Fibroblast of skin of right biceps (primary cell): ENCODE measurements around the gene RAB6B.

Source experiments
- DNase-seq: peaks from one replicate; pipeline ENCODE4 v3.0.0-alpha.2; 2013

The RAB6B gene

DNA sequence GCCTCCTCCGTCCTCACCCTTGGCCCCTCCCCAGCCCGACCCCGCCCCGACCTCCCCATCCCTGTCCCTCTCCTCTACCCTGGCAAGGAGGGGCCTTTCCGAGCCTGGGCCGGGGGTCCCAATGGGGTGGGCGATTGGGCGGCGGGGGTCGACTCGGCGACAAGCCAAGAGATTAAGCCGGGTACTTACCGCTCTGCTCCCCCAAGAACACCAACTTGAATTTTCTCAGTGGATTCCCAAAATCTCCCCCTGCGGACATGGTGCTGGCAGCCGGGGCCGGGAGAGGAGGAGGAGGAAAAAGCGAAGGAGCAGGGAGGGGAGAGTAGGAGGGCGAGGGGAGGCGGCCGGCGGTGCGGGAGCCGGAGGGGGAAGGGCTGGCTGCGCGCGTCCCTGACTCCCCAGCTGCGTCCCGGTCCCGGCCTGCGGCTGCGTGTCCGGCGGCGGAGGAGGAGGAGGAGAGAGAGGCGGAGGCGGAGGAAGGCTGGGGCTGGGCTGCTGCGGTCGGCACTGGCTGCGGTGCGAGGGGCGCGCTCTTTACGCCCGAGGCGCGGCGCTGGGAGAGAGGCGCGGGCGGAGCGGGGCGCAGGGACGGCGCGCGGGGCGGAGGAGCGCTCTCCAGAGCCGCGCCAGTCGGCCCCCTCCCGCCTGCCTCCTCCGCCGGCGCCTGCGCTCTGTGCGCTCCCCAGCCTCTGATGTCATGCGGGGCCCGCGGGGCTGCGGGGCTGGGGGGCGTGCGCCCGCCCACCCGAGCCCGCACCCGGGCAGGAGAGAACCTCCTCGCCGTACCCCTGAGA lies at the start of gene RAB6B:
Gene RAB6B (minus strand): TSS at position 675 of the 794 bp plus-strand sequence. CDS start 416 bp downstream, at position 259.
- DNase-seq, result peak; percentile 46

DNA sequence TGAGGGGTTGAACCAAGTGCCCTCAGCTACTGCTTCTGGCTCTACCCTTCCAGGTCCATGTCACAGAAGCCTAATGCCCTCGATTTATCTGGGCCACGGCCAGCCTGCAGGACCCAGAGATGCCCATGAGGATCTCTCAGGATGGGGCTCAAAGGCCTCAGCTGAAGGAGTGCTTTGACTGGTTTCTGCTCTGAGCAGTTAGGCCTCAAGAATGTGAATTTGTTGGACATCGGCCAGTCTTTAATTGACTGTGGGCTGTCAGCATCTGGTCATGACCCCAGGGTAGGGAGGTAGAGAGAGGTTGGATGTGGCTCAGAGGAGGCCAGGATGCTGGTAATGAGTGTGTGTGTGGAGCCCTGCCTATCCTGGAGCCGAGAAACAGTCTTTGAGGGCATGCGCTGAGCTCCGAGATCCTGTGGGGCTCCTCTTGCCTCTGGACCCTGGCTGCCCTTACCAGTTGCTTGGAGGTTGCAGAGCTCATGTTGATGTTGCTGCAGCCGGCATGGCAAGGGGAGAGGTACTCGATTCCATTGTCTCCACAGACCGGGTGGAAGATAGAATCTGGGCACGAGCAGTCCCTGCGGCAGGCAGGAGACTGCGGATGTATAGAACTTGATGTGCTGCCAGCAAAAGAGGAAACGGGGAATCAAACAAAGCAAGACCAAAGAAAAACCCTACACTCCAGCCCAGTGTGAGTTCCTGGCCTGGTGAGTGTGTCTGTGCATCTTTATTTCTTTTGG lies 49.1 kb upstream of the RAB6B start:
- DNase-seq, result peak; percentile 96

DNA sequence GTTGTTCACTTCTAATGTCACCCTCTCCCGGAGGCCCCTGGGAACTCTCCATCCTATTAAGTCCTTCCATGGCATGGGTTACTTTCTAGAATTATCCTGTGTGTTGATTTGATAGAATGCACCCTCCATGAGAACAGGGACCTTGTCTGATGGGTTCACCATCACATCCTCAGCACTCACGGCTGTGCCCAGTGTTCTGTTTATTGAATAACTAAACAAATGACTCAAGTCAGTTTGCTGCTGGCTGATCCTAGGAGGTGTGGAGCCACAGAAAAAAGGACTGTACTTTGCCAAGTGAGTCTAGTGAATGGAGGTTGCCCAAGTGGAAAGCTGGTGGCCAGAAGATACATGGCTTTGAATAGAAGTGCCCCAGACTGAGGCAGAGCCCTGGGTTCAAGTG lies 48.5 kb upstream of the RAB6B start:
- DNase-seq, result peak; percentile 50

DNA sequence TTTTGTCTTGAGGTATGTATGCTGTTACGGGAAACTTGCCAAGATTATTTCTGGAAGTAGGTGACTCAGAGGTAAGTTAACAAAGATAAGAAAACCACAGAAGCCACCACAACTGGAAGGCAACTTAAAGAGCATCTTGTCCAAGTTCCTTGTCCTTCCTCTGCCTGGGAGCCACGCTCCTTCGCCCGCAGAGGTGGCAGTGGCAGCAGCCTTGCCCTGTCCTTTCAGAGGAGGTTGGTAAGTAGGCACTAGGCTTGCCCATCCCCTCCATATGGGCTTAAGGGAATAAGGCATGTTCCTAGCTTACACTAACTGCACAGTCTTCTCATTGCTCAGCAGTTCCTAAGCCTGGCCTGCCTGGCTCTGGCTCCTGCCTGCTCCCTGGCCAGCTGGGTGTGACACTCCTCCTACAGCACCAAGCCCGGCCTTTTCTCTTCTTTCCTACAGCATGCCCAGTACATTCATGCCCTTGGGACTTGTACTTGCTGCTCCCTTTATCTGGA lies 48.0 kb upstream of the RAB6B start:
- peak; percentile 96 for DNase-seq

DNA sequence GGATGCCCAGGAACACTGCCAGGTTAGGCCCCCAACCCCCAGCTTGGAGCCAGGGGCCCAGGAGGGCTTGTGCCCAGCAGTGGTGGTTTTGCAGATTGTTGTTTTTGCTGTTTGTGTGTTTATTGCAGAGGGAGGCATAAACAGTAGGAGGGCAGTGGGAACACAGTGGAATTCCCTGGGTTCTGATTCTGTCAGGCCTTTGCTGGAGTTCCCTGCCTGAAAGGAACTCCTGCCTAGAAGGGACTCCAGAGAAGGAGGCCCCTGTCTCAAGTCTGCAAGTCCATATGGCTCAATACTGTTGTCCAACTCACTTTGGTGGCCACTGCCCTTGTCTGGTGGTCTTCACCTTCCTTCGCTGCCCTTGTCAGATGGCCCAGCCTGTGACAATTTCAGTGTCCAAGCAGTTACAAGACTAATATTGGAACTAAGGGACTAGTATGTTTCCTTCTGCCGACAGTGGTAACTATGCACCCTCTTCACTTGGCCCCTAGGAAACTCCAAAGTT lies 47.4 kb upstream of the RAB6B start:
- no peak for DNase-seq

DNA sequence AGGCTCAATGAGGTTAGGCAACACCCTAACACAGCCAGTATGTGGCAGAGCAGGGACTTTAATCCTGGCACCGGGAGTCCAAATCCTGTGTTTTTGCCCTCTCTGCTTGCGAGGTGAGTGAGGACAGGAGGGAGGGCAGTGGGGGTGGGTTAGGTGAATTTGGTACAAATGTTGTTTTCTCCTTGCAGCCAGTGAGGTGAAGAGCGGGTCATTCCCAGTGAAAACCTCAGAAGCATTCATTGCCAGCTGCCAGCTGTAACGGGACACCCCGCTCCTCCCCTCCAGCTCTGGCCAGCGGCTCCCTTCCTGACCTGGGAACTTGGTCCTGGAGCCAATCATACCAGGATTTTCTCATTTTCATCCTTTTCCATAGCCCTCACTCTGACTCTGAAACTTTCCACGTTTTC lies 45.7 kb upstream of the RAB6B start:
- DNase-seq, result peak; percentile 39

DNA sequence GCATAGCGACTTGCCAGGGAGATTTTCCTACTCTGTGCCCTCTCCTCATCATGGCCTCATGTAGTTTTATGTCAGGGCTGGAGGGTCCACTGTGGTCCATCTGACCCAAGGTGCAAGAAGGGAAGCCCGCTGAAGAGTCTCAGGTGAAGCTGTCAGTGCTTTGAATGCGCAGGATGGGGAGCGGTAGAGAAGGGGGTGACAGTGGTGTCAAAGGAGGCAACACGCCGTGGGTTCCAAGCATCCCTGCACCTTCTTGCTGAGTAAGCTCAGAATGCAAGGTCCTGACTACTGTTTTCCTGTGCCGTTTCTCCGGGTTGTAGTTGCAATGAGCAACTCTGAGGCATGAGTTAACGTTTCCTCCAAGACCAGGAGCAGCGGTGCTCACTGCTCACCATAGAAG lies 44.9 kb upstream of the RAB6B start:
- no peak for DNase-seq

DNA sequence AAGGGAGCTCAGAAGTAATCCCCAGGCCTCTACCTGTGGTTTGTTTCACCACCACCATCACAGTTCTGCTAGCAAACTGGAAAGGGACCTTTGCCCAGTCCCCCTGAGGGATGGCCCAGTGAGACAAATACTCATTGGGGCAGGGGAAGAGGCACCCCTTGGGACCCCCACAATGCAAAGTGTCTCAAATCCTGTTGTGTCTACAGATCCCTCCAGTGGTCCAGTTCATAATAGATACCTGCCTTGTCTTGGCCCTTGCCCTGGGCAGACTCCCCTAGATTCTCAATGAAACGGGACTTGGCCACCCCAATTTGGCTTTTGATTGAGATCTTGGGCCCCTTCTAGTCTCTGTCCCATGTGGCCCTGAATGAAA lies 43.8 kb upstream of the RAB6B start:
- DNase-seq, result no peak

DNA sequence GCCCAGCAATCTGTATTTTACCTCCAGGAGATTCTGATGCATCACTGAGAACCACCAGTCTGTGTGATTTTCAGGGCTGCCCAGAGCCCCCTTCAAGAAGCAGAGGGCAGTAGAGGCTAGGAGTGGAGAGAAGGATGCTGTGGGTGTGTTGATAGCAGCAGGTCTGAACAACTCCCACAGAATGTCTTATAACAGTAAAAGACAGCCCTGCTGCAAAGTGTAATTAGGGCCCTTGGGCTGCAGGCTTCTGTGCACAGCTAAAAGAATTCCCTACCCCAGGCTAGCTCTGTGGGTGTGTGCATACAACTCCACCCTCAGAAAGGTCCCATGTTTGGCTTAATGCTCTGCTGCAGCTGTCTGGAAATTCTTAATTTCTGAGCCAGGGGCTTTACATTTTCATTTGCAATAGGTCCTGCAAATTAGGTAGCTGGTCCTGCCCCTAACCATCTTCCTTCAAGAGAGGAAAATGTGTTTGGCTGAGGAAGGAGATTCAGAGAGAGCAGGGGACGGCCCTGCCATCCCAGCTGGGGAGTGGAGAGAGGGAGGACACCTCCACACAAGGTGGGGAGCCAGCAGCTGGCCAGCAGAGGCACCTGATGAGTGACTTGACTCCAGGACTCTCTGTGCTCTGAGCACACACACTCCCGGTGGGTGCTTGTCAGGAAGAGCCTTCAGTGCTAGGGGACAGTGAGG lies 43.2 kb upstream of the RAB6B start:
- no peak for DNase-seq

DNA sequence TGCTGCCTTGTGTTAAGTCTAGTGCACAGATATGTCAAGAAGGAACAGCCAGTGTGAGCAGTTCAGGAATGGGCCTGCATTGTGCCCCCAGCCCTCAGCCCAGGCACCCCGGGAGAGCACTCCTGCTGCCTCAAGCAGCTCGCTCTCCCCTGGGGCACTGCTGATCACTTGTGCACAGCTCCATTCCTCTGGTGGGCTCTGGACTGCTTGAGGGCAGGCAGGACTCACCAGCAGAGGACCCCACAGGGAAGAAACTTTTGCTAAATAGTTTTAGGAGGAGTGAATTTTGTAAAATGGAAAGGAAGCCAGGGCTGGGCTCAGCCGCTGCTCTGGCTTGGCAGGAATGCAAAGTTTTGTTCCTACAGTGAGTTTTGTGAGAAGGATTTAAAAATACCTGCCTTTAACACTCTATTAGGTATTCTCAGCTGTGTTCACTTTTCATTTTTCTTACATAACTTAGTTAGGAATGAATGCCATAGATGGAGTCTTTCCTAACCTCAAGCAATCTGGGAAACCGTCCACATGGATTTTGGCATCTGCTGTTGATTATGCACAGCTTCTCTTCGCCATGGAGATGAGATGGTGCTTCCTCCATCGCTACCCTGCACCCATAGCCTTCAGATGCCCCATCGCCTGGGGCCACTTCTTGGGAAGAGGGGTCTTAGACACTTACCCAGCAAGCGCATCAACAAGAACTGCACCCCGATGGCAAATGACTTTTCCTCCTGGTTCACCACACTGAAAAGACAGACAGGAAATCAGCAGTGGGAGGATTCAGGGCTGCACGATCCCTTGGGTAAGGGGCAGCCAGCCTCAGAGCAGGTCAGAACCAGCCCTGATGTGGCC lies 42.3 kb upstream of the RAB6B start:
- peak; percentile 91 for DNase-seq

DNA sequence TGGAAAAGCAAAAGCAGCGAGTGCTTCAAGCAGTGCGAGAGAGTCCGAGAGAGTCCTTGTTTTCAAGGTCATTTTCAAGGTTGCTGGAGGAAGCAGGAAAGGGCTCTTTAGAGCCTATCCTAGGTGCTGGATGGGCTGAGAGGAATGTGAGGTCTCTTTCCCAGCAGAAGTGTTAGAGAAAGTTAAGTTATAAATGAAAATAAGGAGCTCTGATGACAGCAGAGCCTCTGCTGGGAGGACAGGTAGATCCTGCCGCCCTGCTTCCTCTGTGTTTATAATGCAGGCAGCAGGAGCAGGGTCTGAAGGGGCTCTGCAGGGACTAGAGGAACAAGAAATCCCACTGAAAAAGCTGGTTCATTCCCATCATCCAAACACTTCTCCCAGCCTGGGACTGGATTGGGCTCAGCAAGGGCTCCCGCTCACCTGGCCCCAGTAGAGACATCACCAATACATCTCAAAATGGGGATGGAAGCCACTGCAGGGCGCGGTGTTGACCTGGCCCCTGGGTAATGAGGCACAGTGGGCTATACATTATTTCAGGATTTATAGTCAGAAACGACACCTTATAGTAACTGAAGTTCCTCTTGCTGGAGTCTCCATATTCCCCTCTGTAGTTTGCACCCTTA lies 41.5 kb upstream of the RAB6B start:
- no peak for DNase-seq

DNA sequence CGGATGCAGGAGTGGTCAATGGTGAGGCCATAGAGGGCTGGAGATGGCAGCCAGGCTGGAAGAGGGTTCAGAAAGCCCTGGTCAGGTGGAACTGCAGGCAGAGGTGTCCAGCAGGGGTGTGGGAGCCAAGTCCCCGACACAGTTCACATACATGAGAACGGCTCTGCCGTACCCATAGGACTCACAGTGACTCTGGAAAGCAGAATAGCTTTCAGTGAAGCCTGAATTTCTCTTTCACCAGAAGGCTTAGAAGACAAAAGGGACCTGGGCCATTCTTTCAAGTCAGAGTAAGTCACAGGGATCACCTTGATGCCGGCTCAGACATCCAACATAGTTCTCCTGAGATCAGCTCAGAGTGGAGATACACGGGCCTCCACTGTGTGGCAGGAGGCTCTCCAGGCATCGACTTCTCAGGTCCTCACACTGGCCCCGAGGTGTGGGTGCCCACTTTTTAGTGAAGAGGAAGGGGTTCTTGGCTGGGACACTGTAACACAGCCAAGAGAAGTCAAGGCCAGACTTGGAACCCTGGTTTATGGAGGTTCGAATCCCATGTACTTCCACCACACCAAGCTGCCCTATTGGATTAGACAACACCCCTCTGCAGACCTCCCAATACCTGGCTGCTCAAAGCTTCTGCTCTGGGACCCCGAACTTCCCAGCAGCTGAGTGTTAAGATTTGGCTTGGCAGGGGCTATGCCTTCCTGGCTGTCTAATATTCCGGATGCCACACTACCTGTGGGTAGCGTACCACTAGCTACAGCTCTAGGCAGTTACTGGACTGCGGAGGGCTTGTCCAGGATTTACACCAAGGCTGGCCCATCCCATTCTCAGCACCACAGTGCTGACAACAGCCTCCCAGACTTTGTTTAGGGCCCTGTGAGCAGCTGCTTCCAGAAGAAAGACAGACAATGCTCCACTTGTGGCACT lies 40.4 kb upstream of the RAB6B start:
- DNase-seq, result no peak

DNA sequence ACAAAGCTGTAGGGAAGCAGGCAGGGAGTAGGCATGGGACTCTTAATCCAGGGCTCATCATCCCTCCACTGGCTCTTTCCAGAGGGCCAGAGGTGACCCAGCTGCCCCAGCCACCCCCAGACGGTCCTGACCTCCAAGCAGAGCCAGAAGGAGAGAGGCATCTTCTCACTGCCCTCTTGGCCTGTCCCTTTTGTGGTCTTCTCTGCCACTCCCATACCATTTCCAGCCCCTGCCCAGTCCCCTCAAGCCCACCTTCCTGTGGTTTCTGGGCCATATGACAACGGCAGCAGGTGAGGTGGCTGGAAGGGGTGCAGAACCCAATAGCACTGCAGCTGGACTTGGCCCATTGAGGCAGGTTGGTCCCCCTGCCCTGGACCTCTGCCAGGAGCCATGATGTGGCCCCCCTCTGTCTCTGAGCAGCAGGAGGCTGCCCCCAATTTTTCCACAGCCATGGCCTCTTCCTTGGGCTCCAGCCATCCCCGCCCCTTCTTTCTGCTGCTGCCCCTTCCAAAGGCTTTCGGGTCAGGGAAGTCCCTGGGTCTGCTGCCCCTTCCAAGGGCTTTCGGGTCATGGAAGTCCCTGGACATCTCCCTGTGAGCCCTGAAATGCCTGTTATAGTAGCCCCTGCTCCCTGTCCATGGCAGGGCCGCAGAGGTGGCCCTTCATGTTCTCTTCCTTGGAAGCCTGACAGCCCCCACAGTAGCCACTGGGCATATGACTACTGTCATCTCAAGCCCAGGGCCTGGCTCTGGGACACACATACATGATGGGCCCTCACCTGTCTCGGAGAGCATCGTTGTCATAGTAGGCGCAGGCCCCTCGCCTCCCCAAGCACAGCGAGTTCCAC lies 39.5 kb upstream of the RAB6B start:
- no peak for DNase-seq

DNA sequence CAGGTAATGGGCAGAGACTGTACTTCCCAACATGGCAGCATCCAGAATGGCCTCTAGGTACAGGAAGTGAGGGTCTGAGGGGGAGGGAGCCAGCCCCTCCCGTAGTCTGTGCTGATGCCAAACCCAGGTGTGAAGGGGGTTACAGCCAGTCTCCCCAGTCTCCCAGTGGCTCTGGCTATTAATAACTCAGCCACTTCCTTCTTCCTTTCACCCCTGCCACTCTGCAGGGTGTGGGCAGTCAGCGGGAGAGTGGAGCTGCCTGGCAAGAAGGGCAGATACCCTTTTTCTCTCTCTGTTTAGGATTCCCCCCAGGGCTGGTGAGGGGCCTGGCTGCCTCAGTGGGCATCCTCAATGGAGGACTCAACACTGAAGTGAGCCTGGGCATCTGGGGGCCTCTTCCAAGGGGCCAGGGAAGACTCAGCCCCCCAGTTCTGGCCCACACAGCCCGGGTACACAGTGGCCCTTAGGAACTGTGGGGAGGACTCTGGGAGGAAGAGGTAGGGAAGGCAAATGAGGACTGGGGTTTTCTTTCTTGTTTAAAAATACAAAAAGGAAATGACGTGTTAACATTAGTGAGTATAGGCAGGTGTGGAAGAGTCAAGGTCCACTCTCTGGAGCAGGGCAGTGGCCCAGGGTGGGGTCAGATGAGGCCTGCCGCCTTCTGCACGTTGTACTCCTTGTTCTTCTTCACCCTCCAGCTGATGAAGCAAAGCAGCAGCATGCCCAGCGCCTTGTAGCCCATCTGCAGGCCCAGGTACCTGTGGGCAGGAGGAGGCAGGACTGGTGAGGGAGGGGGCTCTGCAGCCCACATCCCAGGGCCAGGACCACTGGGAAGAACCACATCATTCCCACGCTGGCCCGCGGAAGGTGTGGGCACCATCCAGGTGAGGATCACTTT lies 38.6 kb upstream of the RAB6B start:
- DNase-seq, result no peak

DNA sequence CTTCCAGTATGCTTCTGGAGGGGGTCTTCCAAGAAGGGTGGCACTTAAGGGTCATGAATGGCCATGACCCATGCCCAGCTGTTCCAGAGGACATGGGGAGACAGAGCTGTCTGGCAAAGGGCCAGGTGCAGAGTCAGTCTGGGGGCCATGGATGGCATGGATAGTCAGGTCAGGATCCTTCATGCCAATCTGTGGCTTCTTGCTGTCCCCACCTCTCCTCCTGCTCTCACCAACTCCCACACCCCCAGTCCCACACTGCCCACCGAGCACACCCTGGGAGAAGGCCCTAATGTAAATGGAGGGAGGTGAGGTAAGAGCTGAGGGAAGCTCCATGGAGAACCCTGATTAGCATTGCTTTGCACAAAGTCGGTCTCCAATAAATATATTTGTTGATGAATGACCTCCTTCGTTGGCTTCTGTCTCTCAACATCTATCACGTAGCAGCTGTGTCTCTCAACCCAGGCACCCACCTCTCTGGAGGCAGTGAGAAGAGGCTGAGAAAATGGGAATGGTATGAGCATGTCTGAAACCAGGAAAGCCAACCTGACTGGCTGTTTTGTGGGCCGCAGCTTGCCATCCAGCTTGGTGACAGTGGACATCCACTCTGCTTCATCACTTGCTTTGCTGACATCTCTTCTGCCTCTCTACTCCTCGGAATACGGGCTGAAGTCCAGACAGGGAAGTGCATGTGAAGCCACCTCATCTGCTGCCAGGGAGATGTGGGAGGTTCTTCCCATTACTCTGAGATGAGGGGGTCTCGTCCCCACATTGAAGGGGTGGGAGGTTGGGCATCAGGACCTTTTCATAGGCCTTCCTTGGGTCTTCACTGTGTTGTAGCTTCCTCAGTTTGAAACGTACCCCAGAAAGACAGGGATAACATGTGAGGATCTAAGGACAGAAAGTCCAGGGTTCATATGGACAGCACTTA lies 37.7 kb upstream of the RAB6B start:
- DNase-seq, result no peak

DNA sequence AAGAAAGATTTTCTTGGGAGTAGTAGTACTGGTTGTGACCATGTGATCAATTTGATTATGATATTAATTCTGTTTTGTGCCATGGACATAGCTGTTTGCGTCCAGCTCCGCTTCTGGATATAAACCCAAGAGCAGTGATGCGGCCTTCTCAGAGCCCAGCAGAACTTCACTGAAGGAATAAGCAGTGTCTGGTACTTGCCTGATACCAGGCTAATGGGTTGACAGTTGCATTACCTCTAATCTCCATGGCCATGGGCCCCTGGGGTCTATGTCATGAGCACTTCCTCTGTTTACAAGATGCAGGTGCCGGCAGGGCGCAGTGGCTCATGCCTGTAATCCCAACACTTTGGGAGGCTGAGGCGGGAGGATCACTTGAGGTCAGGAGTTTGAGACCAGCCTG lies 36.3 kb upstream of the RAB6B start:
- no peak for DNase-seq

DNA sequence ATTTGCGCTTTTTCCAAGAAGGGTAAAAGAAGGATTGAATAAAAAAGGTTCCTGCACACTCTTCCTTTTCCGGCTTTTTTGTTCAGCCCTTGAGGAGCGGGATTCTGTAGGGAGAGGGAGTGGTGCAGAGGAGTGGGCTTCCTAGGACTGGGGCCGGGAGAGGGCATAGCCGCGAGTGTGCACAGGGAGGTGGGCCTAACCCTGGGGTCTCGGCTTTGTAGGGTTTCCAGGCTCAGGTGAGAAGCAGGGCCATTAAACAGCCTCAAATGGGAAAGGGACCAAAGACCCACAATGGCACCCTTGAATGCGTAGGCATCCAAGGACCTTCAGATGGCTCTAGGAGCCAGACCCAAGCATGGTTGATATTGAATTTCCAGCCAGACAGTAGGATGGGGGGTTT lies 35.4 kb upstream of the RAB6B start:
- no peak for DNase-seq
